Hepatocyte (in vitro differentiated cells): ENCODE results near the gene PABPC3.

Experiments used
- EZH2 ChIP-seq: fragments of 200-600 bp; sonication (generic); IDR thresholded peaks from 2 replicates; pipeline ENCODE4 v1.6.1; 2016; ENCODE audit warnings: antibody characterized with exemption, mild to moderate bottlenecking, borderline replicate concordance
- TF ChIP-seq, protein P1 (sequence below): fragments of 200-600 bp; sonication (generic); IDR thresholded peaks from 2 replicates; pipeline ENCODE4 v1.5.1; 2016; ENCODE audit warnings: antibody characterized with exemption, mild to moderate bottlenecking; ENCODE audit not compliant: poor library complexity

DNA sequence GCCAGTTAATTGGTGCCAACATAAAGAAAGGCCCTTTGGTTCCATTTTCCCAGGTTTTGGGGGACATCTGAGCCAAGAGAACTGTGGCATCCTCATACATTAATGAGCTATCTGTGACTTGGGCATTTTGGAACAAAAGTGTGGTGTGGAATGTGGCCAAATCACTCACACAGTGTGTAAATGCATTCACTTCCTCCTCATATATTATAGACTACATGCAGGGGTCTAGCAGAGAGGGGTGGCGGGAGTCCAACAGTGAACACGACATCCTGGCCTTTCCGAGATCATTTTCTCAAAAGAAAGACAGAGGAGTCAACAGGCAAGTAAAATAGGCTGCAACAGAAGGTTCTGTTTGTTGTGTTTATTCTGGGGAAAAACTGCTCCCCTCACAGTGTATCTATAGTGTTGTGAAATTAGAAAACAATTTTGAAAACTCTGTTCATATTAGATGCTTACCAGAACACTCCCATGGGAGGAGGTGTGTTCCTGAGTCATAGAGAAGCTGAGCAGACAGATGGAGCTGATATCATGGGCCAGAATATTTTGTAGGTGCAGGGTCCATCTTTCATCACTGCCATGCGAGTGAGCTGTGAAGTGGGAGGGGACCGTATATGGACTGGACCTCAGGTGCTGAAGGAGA is 36.9 kb downstream of the PABPC3 start:
- TF ChIP-seq, protein P1, sequence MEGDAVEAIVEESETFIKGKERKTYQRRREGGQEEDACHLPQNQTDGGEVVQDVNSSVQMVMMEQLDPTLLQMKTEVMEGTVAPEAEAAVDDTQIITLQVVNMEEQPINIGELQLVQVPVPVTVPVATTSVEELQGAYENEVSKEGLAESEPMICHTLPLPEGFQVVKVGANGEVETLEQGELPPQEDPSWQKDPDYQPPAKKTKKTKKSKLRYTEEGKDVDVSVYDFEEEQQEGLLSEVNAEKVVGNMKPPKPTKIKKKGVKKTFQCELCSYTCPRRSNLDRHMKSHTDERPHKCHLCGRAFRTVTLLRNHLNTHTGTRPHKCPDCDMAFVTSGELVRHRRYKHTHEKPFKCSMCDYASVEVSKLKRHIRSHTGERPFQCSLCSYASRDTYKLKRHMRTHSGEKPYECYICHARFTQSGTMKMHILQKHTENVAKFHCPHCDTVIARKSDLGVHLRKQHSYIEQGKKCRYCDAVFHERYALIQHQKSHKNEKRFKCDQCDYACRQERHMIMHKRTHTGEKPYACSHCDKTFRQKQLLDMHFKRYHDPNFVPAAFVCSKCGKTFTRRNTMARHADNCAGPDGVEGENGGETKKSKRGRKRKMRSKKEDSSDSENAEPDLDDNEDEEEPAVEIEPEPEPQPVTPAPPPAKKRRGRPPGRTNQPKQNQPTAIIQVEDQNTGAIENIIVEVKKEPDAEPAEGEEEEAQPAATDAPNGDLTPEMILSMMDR, result no peak
- no peak for TF ChIP-seq EZH2
